ENCODE data around the gene ARL15. TPM values are rescaled to one million over a fixed set of nuclear protein-coding genes. Genes with fewer than 3 reads are reported as not detected.

Gene ARL15
- total RNA-seq, 1 donor from 2014 or later, result 42.3 TPM

DNA sequence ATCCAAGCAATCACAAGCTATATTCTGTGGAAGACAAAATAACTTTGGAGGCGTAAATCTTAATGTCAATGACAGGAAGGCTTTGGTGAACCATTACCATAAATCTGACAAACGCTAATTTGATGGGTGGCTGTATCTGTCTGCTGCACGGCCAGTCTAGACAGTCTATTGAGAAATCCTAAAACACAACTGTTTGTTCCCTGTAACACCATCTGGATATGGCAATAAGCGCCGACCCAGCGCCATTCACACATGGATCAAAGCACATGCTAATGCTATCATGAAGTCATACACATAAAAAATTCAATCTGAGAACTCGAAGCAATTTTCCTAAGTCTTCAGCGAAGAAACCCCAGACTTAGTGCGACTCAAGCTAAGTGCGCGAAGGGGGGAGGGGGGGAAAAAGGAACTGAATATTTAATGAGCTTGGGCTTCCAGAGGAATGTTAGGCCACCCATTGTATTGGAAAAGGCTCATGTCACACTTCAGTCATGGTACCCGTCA is 95.1 kb downstream of the ARL15 start:
- Histone ChIP-seq H3K9me3 (ENCODE audit: control insufficient read depth in 3 of 3, low read length in 3 of 3) (no peaks in the 10 kb centered on the region), H3K4me1 (ENCODE audit: control insufficient read depth in 3 of 3, insufficient read depth in 3 of 3, low read length in 3 of 3) (no peaks in the 10 kb centered on the region), H3K27me3 (ENCODE audit: control insufficient read depth in 3 of 3, insufficient read depth in 3 of 3, low read length in 3 of 3) (no peaks in the 10 kb centered on the region)

DNA sequence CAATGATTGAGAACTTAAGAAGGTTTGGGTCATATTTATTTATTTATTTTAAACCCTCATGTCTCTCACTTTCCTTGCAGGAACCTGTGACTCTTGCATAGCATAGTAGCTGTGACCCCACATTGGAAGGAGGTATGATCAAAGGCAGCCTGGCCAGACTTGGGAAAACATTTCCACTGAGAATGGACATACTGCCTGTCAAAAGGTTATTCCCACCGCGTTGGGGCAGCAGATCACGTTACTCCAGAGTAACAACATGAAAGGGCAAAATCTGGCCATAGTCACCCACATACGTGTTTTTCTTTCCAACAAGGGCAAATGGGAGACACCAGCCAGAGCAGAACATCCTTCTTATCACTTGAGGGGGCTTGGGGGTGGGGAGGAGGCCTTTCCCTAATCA is 95.7 kb downstream of the ARL15 start:
- Histone ChIP-seq H3K36me3 (ENCODE audit: control insufficient read depth in 3 of 3, insufficient read depth in 3 of 3, low read length in 3 of 3) (no peaks in the 10 kb centered on the region), H3K27me3 (ENCODE audit: control insufficient read depth in 3 of 3, insufficient read depth in 3 of 3, low read length in 3 of 3) (no peaks in the 10 kb centered on the region), H3K4me3 (ENCODE audit: low read length in 3 of 3) (no peak overlapping the region), H3K27ac (ENCODE audit: low read depth, low read length) (no peak overlapping the region), H3K9ac (ENCODE audit: low read depth in 1 of 3, low read length in 3 of 3) (no peak overlapping the region), H3K4me1 (ENCODE audit: control insufficient read depth in 3 of 3, insufficient read depth in 3 of 3, low read length in 3 of 3) (no peaks in the 10 kb centered on the region), H3K9me3 (ENCODE audit: control insufficient read depth in 3 of 3, low read length in 3 of 3) (no peaks in the 10 kb centered on the region)

More for the DNA sequence above, 95.1 kb downstream of the ARL15 start:
- H3K36me3 ChIP-seq (ENCODE audit: control insufficient read depth in 3 of 3, insufficient read depth in 3 of 3, low read length in 3 of 3), result no peaks in the 10 kb centered on the region
- H3K4me3 ChIP-seq (ENCODE audit: low read length in 3 of 3), result no peak overlapping the region
- H3K9ac ChIP-seq (ENCODE audit: low read depth in 1 of 3, low read length in 3 of 3), result no peak overlapping the region
- H3K27ac ChIP-seq (ENCODE audit: low read depth, low read length), result no peak overlapping the region

- Histone ChIP-seq H3K4me3 (ENCODE audit: low read length in 3 of 3) (no peak overlapping the region), H3K9me3 (ENCODE audit: control insufficient read depth in 3 of 3, low read length in 3 of 3) (no peaks in the 10 kb centered on the region), H3K27ac (ENCODE audit: low read depth, low read length) (no peak overlapping the region), H3K36me3 (ENCODE audit: control insufficient read depth in 3 of 3, insufficient read depth in 3 of 3, low read length in 3 of 3) (no peaks in the 10 kb centered on the region), H3K27me3 (ENCODE audit: control insufficient read depth in 3 of 3, insufficient read depth in 3 of 3, low read length in 3 of 3) (no peaks in the 10 kb centered on the region), H3K9ac (ENCODE audit: low read depth in 1 of 3, low read length in 3 of 3) (no peak overlapping the region), H3K4me1 (ENCODE audit: control insufficient read depth in 3 of 3, insufficient read depth in 3 of 3, low read length in 3 of 3) (no peaks in the 10 kb centered on the region)
Observed at GRCh38 chr5:54212331-54212730, 98.0 kb downstream of the ARL15 start.

DNA sequence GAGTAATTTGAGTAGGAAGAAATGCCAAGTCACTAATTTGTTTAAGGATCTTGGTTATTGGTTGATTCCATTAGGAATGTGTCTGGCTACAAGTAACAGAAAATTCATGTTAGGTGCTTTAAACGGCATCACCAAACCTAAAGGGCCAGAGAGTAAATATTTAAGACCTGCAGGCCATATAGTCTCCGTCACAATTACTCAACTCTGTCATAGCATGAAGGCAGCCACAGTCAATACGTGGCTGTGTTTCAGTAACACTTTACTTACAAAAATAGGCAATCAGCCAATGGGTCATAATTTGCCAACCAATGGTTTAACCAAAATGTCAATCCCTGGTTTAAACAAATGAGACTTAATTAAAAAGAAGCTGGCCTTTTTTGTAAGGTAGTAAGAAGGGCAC is 98.5 kb downstream of the ARL15 start:
- Histone ChIP-seq H3K27ac (ENCODE audit: low read depth, low read length) (no peak overlapping the region), H3K9me3 (ENCODE audit: control insufficient read depth in 3 of 3, low read length in 3 of 3) (no peaks in the 10 kb centered on the region), H3K4me1 (ENCODE audit: control insufficient read depth in 3 of 3, insufficient read depth in 3 of 3, low read length in 3 of 3) (no peaks in the 10 kb centered on the region), H3K27me3 (ENCODE audit: control insufficient read depth in 3 of 3, insufficient read depth in 3 of 3, low read length in 3 of 3) (no peaks in the 10 kb centered on the region), H3K36me3 (ENCODE audit: control insufficient read depth in 3 of 3, insufficient read depth in 3 of 3, low read length in 3 of 3) (no peaks in the 10 kb centered on the region), H3K4me3 (ENCODE audit: low read length in 3 of 3) (no peak overlapping the region), H3K9ac (ENCODE audit: low read depth in 1 of 3, low read length in 3 of 3) (no peak overlapping the region)

GRCh38 chr5:54207566-54207965 is 102.8 kb downstream of the ARL15 start:
- Histone ChIP-seq H3K4me1 (ENCODE audit: control insufficient read depth in 3 of 3, insufficient read depth in 3 of 3, low read length in 3 of 3) (no peaks in the 10 kb centered on the region), H3K4me3 (ENCODE audit: low read length in 3 of 3) (no peak overlapping the region), H3K27me3 (ENCODE audit: control insufficient read depth in 3 of 3, insufficient read depth in 3 of 3, low read length in 3 of 3) (no peaks in the 10 kb centered on the region), H3K36me3 (ENCODE audit: control insufficient read depth in 3 of 3, insufficient read depth in 3 of 3, low read length in 3 of 3) (no peaks in the 10 kb centered on the region), H3K27ac (ENCODE audit: low read depth, low read length) (no peak overlapping the region), H3K9me3 (ENCODE audit: control insufficient read depth in 3 of 3, low read length in 3 of 3) (no peaks in the 10 kb centered on the region), H3K9ac (ENCODE audit: low read depth in 1 of 3, low read length in 3 of 3) (no peak overlapping the region)

- no peak overlapping the region for H3K4me3 ChIP-seq (ENCODE audit: low read length in 3 of 3)
- no peaks in the 10 kb centered on the region for H3K9me3 ChIP-seq (ENCODE audit: control insufficient read depth in 3 of 3, low read length in 3 of 3)
- no peaks in the 10 kb centered on the region for H3K27me3 ChIP-seq (ENCODE audit: control insufficient read depth in 3 of 3, insufficient read depth in 3 of 3, low read length in 3 of 3)
- H3K4me1 ChIP-seq (ENCODE audit: control insufficient read depth in 3 of 3, insufficient read depth in 3 of 3, low read length in 3 of 3), result no peaks in the 10 kb centered on the region
- H3K9ac ChIP-seq (ENCODE audit: low read depth in 1 of 3, low read length in 3 of 3), result no peak overlapping the region
- no peak overlapping the region for H3K27ac ChIP-seq (ENCODE audit: low read depth, low read length)
- H3K36me3 ChIP-seq (ENCODE audit: control insufficient read depth in 3 of 3, insufficient read depth in 3 of 3, low read length in 3 of 3), result no peaks in the 10 kb centered on the region
Observed at GRCh38 chr5:54206580-54207229, 103.7 kb downstream of the ARL15 start.

DNA sequence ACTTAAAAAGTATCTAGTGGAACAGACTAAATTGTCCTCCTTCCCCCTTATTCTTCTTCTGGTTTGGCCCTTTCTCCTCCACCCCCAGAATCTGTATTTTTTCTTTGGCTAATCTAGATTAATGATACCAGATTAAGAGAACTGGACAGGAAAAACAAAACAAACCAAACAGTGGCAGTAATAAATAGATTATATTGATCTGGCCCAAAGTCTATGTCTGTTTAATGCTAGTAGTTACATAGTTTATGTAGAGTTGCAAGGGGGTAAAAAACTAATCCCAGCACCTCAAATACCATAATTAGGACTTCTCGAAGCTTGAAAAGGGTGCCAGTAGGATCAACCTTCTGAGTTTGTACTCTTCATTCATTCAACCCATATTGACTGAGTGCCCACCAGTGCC is 104.5 kb downstream of the ARL15 start:
- no peak overlapping the region for H3K27ac ChIP-seq (ENCODE audit: low read depth, low read length)
- no peaks in the 10 kb centered on the region for H3K36me3 ChIP-seq (ENCODE audit: control insufficient read depth in 3 of 3, insufficient read depth in 3 of 3, low read length in 3 of 3)
- no peaks in the 10 kb centered on the region for H3K27me3 ChIP-seq (ENCODE audit: control insufficient read depth in 3 of 3, insufficient read depth in 3 of 3, low read length in 3 of 3)
- H3K9ac ChIP-seq (ENCODE audit: low read depth in 1 of 3, low read length in 3 of 3), result no peak overlapping the region
- H3K9me3 ChIP-seq (ENCODE audit: control insufficient read depth in 3 of 3, low read length in 3 of 3), result no peaks in the 10 kb centered on the region
- no peaks in the 10 kb centered on the region for H3K4me1 ChIP-seq (ENCODE audit: control insufficient read depth in 3 of 3, insufficient read depth in 3 of 3, low read length in 3 of 3)
- no peak overlapping the region for H3K4me3 ChIP-seq (ENCODE audit: low read length in 3 of 3)

DNA sequence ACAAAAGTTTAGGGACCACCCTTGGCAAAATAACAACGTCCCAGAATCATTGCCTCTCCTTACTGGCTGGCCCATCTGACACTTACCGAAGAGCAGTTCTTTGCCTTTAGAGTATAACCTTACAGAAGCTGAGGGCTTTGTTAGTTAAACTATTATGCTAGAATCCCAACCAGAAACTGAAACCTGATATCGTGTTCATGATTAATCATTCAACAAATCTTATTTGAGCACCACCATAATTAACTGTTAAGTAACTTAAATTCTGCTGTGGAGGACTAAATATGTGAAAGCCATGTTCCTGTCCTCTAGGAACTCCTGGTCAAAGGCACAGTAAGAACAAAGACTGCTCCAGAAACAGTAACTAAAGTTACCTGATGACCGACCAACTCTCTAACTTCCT is 104.9 kb downstream of the ARL15 start:
- no peaks in the 10 kb centered on the region for H3K27me3 ChIP-seq (ENCODE audit: control insufficient read depth in 3 of 3, insufficient read depth in 3 of 3, low read length in 3 of 3)
- H3K27ac ChIP-seq (ENCODE audit: low read depth, low read length), result no peak overlapping the region
- no peaks in the 10 kb centered on the region for H3K4me1 ChIP-seq (ENCODE audit: control insufficient read depth in 3 of 3, insufficient read depth in 3 of 3, low read length in 3 of 3)
- H3K4me3 ChIP-seq (ENCODE audit: low read length in 3 of 3), result no peak overlapping the region
- no peak overlapping the region for H3K9ac ChIP-seq (ENCODE audit: low read depth in 1 of 3, low read length in 3 of 3)
- no peaks in the 10 kb centered on the region for H3K36me3 ChIP-seq (ENCODE audit: control insufficient read depth in 3 of 3, insufficient read depth in 3 of 3, low read length in 3 of 3)
- no peaks in the 10 kb centered on the region for H3K9me3 ChIP-seq (ENCODE audit: control insufficient read depth in 3 of 3, low read length in 3 of 3)

DNA sequence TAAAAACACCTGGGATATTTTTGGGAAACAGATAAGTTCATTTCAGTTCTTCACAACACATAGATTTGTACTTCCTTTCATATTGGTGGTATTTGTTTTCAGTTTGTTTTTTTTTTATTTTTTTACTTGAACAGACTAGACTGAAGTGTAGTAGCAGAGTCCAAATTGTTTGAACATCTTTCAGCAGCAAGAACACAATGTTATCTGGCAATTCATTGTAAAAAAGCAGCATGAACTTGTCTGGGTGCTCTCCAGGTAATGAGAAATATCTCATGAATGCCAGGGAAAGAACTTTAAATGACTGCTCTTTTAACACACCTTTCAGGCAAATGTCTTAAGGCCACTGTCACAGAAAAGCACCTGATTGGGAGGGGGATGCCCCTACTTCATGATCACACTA is 113.4 kb downstream of the ARL15 start:
- no peaks in the 10 kb centered on the region for H3K36me3 ChIP-seq (ENCODE audit: control insufficient read depth in 3 of 3, insufficient read depth in 3 of 3, low read length in 3 of 3)
- H3K4me3 ChIP-seq (ENCODE audit: low read length in 3 of 3), result no peak overlapping the region
- no peak overlapping the region for H3K27ac ChIP-seq (ENCODE audit: low read depth, low read length)
- no peaks in the 10 kb centered on the region for H3K9me3 ChIP-seq (ENCODE audit: control insufficient read depth in 3 of 3, low read length in 3 of 3)
- no peaks in the 10 kb centered on the region for H3K4me1 ChIP-seq (ENCODE audit: control insufficient read depth in 3 of 3, insufficient read depth in 3 of 3, low read length in 3 of 3)
- H3K27me3 ChIP-seq (ENCODE audit: control insufficient read depth in 3 of 3, insufficient read depth in 3 of 3, low read length in 3 of 3), result no peaks in the 10 kb centered on the region
- no peak overlapping the region for H3K9ac ChIP-seq (ENCODE audit: low read depth in 1 of 3, low read length in 3 of 3)

GRCh38 chr5:54195701-54196100 is 114.7 kb downstream of the ARL15 start:
- H3K36me3 ChIP-seq (ENCODE audit: control insufficient read depth in 3 of 3, insufficient read depth in 3 of 3, low read length in 3 of 3), result no peaks in the 10 kb centered on the region
- no peak overlapping the region for H3K4me3 ChIP-seq (ENCODE audit: low read length in 3 of 3)
- no peaks in the 10 kb centered on the region for H3K27me3 ChIP-seq (ENCODE audit: control insufficient read depth in 3 of 3, insufficient read depth in 3 of 3, low read length in 3 of 3)
- H3K27ac ChIP-seq (ENCODE audit: low read depth, low read length), result no peak overlapping the region
- H3K9ac ChIP-seq (ENCODE audit: low read depth in 1 of 3, low read length in 3 of 3), result no peak overlapping the region
- no peaks in the 10 kb centered on the region for H3K4me1 ChIP-seq (ENCODE audit: control insufficient read depth in 3 of 3, insufficient read depth in 3 of 3, low read length in 3 of 3)
- H3K9me3 ChIP-seq (ENCODE audit: control insufficient read depth in 3 of 3, low read length in 3 of 3), result no peaks in the 10 kb centered on the region

Measured in skeletal muscle tissue (tissue), 4 donors.